RWPE1 (cell line): ENCODE results near the gene ECEL1.

Experiments used
- CTCF ChIA-PET: fragments of 350-600 bp; sonication (Branson Sonifier 250); formaldehyde crosslinking; extraction: SDS; loops from one replicate; lab custom pipeline; 2021; lab: Yijun Ruan, JAX
- POLR2A ChIA-PET: fragments of 400-600 bp; formaldehyde crosslinking; extraction: SDS; loops from one replicate; lab custom pipeline; 2020; ENCODE audit warnings: antibody characterized with exemption; ENCODE audit not compliant: low non-redundant PET; lab: Yijun Ruan, JAX
- DNase-seq: peaks from one replicate; pipeline ENCODE4 v3.0.0; 2012; ENCODE audit warnings: low spot score
- H3K27ac ChIP-seq: fragments of 450-650 bp; 2 replicates; pipeline ENCODE4 v1.5.1; 2017
- CTCF ChIP-seq: fragments of 450-650 bp; conservative IDR thresholded peaks from 2 replicates; pipeline ENCODE4 v1.5.1; 2017; ENCODE audit warnings: low read depth, mild to moderate bottlenecking

ECEL1 gene

GRCh38 chr2:232460171-232460570 lies 27.5 kb downstream of the ECEL1 start:
- no peak for DNase-seq
- CTCF ChIA-PET, result interaction anchor here (0.6 to 1.2 kb wide), 3 partner anchors 13 to 469 kb away, joined by 3 to 7 read pairs (median 4); no protein-coding TSS in a partner anchor
- H3K27ac ChIP-seq, result no peak overlapping the region
- POLR2A ChIA-PET, result no interaction called here
- TF ChIP-seq CTCF, result no peak

DNA sequence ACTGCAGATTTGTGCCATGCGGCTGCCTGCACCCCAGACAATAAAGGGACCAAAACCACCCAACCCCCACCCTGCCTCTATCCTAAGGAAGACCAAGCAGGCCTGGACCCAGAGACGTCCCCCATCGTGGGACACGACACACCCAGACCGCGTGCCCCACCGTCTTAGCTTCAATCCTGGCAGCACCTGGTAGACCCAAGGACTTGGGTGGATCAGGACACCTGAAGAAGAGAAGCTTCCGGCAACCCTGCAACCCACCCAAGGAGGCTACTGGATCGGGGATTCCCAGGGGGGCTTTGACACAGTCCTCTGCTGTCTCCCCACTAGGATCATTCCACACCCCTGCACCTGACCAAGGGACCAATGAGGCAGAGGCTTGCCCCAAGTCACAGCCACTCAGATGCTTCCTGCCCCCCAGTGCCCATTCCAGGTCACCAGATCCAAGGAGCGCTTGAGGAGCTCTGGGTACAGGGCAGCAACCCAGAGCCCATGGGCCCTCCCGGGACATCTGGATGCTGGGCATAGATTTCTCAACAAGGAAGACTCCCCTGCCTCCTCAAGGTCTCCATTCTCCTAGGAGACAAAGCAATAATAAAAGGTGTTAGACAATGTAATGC lies 28.1 kb downstream of the ECEL1 start:
- H3K27ac ChIP-seq, result no peak overlapping the region
- CTCF ChIA-PET, result interaction anchor here (0.7 to 1.2 kb wide), 2 partner anchors 18 to 469 kb away, joined by 3 to 7 read pairs; no protein-coding TSS in a partner anchor
- no peak for TF ChIP-seq CTCF
- POLR2A ChIA-PET, result interaction anchor here (0.6 kb wide), 1 partner anchor 356 kb away, joined by 3 read pairs; no protein-coding TSS in a partner anchor
- no peak for DNase-seq

- POLR2A ChIA-PET, result interaction anchor here (0.6 kb wide), 1 partner anchor 357 kb away, joined by 3 read pairs; no protein-coding TSS in a partner anchor
- TF ChIP-seq CTCF, result no peak
- no peak for DNase-seq
- no peak overlapping the region for H3K27ac ChIP-seq
- CTCF ChIA-PET, result interaction anchor here (0.9 kb wide), 1 partner anchor 125 kb away, joined by 3 read pairs; no protein-coding TSS in a partner anchor
Measured at GRCh38 chr2:232458661-232459418, 28.8 kb downstream of the ECEL1 start.

- DNase-seq, result no peak
- TF ChIP-seq CTCF, result no peak
- POLR2A ChIA-PET, result no interaction called here
- no peak overlapping the region for H3K27ac ChIP-seq
- CTCF ChIA-PET, result interaction anchor here (0.9 kb wide), 1 partner anchor 124 kb away, joined by 3 read pairs; no protein-coding TSS in a partner anchor
Measured at GRCh38 chr2:232458051-232458660, 29.5 kb downstream of the ECEL1 start.

DNA sequence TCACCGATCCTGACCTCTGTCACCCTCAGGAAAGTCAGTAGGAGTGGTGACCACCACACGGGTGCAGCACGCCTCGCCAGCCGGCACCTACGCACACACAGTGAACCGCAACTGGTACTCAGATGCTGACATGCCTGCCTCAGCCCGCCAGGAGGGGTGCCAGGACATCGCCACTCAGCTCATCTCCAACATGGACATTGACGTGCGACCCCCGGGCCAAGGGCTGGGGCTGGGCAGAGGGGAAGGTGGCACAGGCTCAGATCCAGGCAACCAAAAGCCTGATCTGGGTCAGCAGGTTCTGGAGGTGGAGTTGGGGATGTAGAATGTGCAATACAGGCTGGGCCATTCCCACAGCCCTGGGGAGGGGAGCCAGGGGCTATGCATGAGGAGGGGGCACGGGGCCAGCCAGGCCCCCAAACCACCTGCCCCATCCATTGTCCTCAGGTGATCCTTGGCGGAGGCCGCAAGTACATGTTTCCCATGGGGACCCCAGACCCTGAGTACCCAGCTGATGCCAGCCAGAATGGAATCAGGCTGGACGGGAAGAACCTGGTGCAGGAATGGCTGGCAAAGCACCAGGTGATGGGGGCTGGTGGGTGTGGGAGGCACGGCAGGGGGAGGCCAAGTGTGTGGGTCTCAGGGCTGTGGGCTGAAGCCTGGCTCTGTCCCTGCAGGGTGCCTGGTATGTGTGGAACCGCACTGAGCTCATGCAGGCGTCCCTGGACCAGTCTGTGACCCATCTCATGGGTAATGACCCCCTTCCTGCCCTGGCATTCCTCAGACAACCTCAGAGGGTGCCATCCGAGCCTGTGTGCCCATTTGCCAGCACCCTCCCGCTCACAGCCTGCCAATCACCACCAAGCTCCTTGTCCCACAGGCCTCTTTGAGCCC lies 30.3 kb downstream of the ECEL1 start:
- DNase-seq, result no peak
- no peak for TF ChIP-seq CTCF
- ChIA-PET CTCF (interaction anchor here (0.9 kb wide), 1 partner anchor 124 kb away, joined by 3 read pairs; no protein-coding TSS in a partner anchor), POLR2A (no interaction called here)
- no peak overlapping the region for H3K27ac ChIP-seq
